GM19438 (cell line): ENCODE results near the gene TTF1.
"Not testable (repeated sequence)": the region's sequence is repeated elsewhere in the genome, so short reads cannot be mapped to it uniquely, and the experiment has no call there.

Experiments used
- ATAC-seq: cut with Tn5 transposase; IDR thresholded peaks from one replicate; pipeline ENCODE4 v1.9.1; 2021; ENCODE audit warnings: low read depth; ENCODE audit not compliant: unreplicated experiment

The TTF1 gene

DNA sequence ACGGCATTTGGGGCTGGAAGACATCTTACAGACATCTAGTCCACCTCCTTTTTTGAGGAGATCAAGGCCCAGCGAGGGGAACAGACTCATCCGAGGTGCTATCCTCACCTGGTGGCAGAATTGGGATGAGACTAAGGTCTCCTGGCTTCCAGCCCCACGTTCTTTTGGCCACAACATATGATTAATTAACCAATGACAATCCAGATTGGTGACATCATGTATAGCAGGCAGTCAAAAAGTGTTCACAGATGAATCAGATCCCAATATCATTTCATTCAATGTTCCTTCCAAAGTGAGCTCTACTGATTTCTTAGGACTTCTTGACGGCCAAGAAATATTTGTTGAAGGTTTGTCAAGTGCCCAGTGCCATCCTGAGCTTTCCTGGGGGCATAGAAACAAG lies 7.3 kb upstream of the TTF1 start:
- ATAC-seq = no peak

DNA sequence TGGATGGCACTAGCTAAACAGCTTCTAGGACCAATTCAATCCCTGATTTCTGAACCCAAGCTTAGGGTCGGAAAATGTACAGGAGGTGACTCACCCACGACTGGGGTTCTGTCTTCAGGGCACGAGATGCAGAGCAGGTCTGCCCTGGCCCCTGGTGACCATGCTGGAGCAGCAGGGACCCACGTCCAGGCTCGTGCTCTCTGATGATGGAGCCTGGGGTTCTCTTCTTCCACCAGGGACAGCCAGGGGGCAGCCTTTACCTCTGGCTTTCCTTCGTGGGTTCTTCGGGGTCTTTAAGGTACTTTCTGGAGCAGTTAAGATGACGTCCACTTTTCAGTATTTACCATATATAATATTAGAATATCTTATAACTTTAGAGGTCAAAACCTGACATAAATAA lies 5.4 kb upstream of the TTF1 start:
- no peak for ATAC-seq

DNA sequence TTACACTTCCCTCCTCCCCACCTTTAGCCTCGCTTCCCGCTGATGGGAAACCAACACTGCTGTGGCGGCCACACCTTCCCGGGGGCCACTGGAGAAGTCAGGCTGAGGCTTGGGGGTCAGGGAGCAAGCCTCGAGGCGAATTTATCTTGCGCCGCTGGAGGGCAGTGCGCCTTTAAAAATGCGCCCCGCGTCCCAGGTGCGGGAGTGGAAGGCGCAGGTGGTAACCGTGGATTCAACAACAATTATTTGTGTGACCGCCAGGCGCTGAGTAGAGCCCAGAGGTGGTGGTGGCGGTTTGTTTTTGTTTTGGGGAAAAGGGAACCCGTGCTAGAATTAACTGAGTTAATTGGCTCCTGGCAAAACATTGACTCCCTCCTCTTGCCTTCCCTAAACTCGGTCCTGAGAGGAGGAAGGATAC lies 4.5 kb upstream of the TTF1 start:
- ATAC-seq = no peak

DNA sequence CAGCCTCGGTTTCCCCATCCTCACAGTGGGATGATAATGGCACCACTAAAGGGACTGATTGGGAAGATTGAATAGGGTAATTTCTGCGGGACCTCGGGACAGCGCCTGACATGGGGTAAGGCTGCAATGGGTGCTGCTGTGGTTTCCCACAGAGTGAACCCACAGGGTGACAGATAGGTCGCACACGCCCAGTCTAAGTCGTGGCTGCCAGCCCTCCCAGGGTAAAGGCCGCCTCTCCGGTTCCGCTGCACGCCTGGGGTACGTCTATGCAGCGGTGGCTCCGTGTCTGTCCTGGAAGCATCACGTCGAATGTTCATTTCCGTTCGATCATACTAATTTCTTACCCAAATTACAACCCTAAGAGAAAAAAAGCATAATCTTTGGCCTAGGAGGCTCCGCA lies 4.0 kb upstream of the TTF1 start:
- ATAC-seq = no peak

DNA sequence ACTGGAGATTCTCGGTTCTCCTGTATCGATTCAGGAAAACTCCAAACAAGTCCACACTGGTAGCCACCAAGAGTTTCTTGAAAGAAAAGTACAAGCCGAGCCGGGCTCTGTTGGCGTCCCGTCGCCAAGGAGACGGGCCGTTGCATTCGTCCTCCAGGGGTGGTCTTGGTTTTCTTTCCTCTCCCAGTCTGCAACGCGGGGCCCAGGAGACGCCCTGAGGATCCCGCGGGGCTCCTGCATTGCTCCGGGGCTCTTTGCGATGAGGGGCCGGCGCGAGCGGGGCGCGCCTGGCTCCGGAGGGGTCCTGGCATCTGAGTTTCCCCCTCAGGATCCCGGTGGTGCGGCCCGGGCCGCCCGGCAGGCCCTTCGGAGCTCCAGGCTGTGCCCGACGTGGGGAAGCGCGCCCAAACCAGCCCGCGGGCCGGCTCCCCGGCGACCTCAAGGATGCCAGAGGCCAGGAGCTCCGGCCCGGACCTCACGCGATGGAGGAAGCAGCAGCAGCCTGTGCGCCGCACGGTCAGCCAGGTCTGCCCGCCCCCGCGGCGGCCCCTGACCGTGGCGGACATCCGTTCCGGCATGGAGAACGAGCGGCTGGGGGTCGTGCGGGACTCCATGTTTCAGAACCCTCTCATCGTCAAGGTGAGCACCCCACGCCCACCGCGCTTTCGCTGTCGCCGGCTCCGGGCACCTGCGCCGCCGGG lies 3.3 kb upstream of the TTF1 start, which contains the start of gene CFAP77:
Gene CFAP77, plus strand, starts transcription at position 384 of the 701 bp plus-strand sequence. Its CDS starts 61 bp downstream, at position 445.
- no peak for ATAC-seq

DNA sequence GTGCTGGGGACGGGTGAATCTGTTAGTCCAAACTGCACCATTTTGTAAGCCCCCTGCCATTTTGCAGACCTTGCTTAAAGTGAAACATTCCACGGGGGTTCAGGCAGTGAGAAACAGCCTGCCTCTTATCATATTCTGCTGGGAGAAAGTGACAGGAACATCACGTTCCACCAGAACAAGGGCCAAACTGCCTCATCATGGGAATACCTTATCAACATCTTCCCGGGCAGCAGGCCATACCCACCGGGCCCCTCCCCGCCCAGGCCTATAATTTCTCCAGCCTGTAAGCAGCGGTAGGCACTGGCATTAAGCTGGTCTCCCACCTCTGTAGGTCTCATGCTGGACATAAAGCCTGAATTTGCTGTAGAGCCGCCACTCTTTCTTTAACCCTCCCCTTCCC lies 1.9 kb upstream of the TTF1 start:
- no peak for ATAC-seq

DNA sequence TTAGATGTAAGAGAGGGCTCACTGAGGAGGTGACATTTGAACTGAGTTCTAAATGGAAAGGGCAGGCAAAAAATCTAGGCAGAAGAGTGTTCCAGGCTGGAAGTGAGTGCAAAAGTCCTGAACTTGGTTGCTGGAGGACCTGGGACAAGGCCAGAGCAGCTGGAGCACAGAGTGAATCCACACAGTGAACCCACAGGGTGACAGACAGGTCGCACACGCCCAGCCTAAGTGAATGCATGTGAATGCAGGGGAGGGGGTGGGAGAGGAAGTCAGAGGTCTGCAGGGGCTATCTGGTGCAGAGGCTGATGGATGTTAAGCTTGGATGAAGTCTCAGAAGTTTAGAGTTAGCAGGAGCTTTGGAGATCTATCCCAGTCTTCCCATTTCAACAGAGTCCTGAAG lies 556 bp upstream of the TTF1 start:
- no peak for ATAC-seq

DNA sequence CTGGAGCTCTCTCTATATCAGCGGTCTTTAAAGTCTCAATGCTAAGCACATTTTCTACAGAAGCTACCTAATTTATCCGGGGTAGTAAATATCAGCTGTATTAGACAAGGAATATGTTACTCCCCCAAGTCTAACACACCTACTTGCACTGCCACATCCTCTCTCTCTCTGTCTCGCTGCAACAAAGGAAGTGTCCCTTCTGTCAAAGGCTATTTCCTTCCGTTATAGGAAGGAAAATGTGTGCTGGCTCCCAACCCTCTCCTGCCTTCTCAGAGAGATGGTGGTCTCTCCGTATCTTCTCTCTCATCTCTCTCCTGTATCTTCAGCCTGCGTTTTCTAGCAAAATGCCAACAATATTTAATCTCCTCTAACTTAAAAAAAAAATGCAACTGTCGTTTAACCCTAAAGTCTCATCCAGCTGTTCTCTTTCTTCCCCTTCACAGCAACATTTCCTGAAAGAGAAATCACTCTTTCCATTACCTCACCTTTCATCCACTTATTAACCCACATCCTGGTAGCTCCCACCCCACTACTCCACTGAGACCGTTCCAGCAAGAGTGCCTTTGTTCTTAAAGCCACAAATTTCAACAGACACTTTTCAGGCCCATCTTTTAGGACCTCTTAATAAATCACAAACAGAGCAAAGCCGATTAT lies 2.3 kb downstream of the TTF1 start:
- no peak for ATAC-seq

DNA sequence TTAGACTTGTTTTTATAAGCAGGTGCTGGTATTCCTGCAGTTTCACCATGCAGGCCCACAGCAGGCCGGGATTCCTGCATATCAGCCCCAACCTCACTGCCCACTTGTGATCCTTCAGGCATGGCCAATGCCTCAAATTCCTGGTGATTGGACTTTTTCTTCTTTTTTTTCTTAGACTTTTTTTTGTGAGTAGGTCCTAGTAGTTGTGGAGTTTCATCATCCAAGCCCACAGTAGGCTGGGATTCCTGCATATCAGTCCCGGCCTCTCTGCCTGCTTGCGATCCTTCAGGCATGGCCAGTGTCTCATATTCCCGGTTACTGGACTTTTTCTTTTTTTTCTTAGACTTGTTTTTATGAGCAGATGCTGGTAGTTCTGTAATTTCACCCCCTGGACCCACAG lies 4.8 kb downstream of the TTF1 start:
- ATAC-seq = no peak

DNA sequence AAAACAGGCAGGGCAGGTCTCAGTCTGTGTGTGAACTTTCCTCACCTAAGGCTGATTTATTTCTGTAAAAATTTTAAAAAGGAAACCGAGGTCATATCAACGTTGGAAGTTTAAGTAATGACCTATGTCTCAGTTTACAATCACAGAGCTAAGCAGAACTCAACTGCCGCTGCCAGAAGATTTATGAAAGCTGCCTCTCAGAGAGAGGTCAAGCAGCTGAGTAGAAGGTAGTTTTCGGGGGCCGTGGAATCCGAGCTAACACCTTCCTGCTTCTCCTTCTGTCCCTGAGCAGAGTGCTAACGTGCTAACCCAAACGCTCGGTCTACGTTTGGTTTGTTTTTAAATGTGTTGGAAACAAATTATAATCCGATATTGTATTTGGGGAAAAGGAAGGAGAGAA lies 11.1 kb downstream of the TTF1 start:
- no peak for ATAC-seq

DNA sequence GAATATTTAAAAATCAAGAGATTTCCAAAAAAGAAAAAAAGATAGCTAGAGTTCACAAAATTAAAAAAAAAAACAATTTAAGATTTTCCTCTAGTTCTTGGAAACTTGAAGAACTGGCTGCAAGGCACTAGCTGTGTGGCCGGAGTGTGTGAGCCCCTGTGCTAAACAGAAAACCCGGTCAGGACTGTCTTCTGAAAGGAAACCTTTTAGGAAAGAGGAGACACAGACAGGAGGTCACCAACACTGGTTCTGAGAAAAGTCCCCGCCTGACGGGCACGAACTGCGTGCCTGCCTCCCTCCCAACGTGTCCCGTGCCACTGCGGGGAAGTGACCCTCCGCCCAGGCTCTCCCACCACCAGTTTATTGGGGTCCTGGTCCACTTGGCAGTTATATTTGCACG lies 15.2 kb downstream of the TTF1 start:
- no peak for ATAC-seq

DNA sequence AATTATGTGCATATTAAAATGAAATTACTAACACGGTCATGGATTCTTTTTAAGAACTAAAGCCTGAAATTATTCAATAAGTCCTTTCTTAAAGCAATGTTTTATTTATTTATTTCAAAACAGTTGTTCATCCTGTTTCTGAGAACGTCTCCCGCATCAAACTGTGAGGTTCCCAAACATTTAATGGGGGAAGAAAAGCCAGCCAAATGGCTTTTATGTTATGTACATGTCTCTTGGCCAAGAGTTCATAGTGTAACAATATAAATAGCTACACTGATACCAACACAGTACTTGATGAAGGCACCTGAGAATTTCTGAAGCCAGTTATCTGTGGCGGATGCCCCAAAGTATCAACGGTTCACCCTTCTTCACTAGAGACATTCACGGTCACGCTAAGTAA lies 15.7 kb downstream of the TTF1 start:
- no peak for ATAC-seq

DNA sequence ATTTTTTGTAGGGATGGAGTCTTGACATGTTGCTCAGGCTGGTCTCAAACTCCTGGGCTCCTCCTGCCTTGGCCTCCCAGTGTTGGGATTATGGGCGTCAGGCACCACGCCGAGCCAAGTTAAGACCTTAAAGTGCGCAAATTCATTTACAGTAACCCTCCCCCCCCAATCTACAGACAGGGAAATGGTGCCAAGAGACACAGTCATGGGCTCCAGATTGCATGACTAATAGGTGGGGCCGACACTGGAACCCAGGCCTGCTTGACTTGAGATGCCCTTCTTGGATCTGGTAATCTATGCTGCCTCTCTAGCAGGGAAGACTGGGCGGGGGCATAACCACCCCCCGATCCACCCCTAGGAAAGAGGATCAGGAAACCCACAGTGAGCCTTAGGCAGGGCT lies 19.5 kb downstream of the TTF1 start:
- no peak for ATAC-seq

DNA sequence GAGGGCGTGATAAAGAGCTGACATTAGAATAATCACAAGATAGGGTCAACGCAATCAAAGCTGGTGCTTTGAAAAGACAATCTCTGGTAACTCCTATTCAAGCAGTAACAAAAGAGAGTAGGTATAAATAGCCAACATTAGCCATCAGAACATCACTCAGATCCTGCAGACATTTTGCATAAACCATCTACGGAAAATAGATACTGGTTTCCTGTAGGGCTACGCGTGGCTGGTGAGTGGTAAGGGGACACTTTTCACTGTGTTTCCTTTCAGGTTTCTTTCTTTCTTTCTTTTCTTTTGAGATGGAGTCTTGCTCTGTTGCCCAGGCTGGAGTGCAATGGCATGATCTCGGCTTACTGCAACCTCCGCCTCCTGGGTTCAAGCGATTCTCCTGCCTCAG lies 22.3 kb downstream of the TTF1 start:
- no peak for ATAC-seq

DNA sequence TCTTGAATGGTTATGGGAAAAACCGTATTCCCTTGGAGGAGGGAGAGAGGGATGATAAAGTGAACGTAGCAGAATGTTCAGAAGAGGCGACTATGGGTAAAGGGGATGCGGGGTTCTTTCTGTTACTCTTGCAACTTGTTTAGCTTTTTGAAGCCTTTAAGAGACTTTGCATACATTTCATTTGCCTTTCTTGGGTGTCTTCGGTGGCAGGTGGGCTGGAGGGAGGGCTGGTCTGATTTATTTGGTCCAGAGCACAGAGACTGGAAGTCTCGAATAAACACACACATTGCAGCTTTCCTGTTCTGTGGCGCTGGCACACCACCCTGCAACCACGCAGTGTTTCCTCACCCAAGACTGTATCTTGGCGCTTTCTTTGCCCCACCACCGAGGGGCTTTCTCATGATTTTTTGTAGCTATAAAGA lies 23.2 kb downstream of the TTF1 start:
- ATAC-seq = peak; percentile 41

DNA sequence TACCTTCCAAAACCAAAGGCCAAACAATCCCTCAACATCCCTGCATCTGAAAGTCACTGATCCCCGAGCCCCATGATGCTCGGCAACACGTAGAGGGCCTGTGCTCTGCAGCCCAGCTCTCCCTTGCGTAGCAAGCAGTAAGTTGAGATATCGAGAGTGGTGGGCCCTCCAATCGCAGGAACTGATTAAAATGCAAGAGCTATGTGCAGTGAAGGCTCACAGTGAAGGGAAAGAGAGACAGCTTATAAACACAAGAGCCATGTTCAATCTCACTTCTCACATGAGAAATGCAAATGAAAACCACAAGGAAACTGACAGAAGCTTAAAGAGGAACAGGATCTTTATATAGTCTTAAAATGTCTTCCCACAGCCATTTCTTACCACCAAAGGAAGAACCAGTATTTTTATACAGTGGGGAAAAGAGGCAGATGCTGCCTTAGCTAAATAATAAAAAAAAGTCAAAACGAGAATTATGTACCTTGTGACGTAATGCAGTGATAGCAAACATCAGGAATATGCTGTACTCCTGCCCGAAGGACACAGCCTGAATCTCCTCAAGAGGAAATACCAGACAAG lies 24.6 kb downstream of the TTF1 start:
- ATAC-seq = peak; percentile 60

DNA sequence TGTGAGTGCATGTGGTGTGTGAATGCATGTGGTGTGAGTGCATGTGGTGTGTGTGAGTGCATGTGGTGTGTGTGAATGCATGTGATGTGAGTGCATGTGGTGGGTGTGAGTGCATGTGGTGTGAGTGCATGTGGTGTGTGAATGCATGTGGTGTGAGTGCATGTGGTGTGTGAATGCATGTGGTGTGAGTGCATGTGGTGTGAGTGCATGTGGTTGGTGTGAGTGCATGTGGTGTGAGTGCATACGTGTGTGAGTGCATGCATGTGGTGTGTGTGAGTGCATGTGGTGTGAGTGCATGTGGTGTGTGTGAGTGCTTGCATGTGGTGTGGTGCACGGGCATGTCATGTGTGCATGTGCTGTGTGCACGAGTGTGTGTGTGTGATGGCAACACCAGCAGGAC lies 28.2 kb downstream of the TTF1 start:
- not testable (repeated sequence) for ATAC-seq

DNA sequence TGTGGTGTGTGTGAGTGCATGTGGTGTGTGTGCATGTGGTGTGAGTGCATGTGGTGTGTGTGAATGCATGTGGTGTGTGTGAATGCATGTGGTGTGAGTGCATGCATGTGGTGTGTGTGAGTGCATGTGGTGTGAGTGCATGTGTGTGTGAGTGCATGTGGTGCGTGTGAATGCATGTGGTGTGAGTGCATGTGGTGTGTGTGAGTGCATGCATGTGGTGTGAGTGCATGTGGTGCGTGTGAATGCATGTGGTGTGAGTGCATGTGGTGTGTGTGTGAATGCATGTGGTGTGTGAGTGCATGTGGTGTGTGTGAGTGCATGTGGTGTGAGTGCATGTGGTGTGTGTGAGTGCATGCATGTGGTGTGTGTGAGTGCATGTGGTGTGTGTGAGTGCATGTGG lies 28.9 kb downstream of the TTF1 start:
- ATAC-seq = not testable (repeated sequence)

DNA sequence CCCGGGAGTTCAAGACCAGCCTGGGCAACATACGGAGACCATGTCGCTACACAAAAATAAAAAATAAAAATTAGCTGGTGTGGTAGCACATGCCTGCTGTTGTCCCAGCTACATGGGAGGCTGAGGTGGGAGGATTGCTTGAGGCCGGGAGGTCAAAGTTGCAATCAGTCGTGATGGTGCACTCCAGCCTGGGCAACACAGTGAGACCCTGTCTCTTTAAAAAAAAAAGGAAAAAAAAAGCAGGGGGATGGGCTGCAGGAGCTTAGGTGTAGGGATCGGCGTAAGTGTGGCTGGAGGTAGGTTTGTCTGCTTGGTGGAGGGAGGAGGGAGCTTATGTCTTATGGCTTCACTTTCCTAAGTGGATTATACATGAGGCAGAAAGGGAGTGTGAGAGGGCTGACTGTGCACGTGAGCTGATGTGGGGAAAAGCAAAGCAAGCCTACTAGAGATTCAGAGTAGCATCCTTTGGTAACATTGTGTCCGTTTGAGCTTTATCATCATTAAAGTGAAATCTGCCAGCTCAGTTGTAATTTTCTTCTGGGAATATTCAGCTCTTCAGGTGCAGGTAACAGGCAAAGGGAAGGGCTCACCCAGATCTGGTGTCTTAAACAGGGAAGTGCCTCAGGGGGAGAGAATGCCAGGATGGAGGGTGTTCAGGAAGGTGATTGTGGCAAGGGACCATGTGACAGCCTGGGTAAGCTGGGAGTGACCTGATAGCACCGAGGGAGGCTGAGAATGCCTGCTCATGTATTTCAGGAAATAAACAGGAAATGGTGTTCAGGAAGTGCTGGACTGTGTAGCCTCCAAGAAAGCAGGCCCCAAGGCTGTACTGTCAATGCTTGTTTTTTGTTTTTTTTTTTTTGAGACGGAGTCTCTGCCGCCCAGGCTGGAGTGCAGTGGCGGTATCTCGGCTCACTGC lies 34.2 kb downstream of the TTF1 start:
- no peak for ATAC-seq

DNA sequence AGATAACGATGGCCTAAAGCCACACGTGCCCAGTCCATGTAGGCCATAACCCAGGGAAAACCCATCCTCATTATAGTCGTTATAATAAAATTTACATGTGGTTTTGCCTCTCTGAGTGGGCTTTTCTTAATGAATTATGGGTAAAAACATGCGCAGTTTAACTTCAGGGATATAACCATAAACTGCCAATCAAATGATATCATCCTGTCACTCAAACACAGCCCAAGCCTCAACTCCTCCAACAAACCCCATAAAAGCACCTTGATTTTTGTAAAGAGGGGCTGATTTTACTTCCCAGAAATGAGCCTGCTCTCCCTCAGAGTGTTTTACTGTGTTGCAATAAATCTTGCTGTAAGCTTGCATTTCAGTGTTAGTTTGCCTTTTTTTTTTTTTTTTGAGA lies 36.0 kb downstream of the TTF1 start:
- ATAC-seq = no peak

DNA sequence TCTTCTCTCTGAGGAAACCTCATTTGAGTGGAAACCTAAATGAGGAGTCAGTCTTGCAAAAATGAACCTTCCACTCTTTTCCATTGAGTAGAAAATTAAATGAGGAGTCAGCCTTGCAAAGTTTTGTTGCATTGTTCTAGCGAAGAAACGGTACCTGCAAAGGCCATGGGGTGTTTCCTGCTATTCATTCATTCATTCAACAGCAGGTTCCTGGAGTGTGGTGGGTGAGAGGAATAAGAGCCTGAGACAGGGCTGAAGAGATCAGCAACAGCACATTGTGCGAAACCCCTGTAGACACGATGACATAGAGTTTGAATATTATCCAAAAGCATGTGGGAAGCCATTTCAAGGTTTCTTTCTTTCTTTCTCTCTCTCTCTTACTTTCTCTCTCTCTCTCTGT lies 37.2 kb downstream of the TTF1 start:
- ATAC-seq = no peak
